Ovary (tissue), 3 donors: Measurements from ENCODE around the gene CEP128.

Source experiments
- CTCF ChIP-seq, 3 donors: fragments of 450-650 bp in 2 of 3; fragments of 200-600 bp in 1 of 3; IDR thresholded peaks; one replicate each; pipeline versions ENCODE4 v1.5.1 to v1.8.0; 2016 to 2022; ENCODE audit warnings: antibody characterized with exemption in 3 of 3, mild to moderate bottlenecking in 1 of 3
- EP300 ChIP-seq: sonication (generic); formaldehyde crosslinking; IDR thresholded peaks from one replicate; pipeline ENCODE4 v1.6.1; 2017; ENCODE audit warnings: antibody characterized with exemption
- POLR2A ChIP-seq: fragments of 450-650 bp; IDR thresholded peaks from one replicate; pipeline ENCODE4 v1.6.1; 2017; ENCODE audit warnings: antibody characterized with exemption, mild to moderate bottlenecking, moderate library complexity
- donor health status: DM: no; HTN: no; CAD: no.

GRCh38 chr14:80956102-80956501, 14.6 kb upstream of the CEP128 start:
- TF ChIP-seq POLR2A (no peak), CTCF (IDR thresholded peaks at IDR 0.05) (no peak), EP300 (no peak)
